Left lung (tissue), 10 donors: ENCODE data around the gene ANKRD65. TPM values are rescaled to one million over a fixed set of nuclear protein-coding genes. Genes with fewer than 3 reads are reported as not detected.
"Not testable (repeated sequence)": the region's sequence is repeated elsewhere in the genome, so short reads cannot be mapped to it uniquely, and the experiment has no call there.

ENCODE experiments used
- ATAC-seq: fragments of 200-7000 bp; cut with Tn5 transposase; one replicate; pipeline ENCODE4 v1.9.1; 2020; ENCODE audit warnings: moderate library complexity
- DNase-seq, 4 donors: peaks; one replicate each; pipeline ENCODE4 v3.0.0-alpha.2; 2013 to 2020
- H3K27ac ChIP-seq, 2 donors: fragments of 200-600 bp; sonication (generic) in 1 of 2; one replicate each; pipeline versions ENCODE4 v1.5.0 to v1.8.0; 2020 to 2021
- H3K27me3 ChIP-seq, 2 donors: fragments of 200-600 bp; sonication (generic) in 1 of 2; one replicate each; pipeline versions ENCODE4 v1.5.0 to v1.8.0; 2020 to 2021
- H3K36me3 ChIP-seq, 2 donors: fragments of 200-600 bp; sonication (generic) in 1 of 2; one replicate each; pipeline versions ENCODE4 v1.5.0 to v1.8.0; 2020 to 2021
- H3K4me1 ChIP-seq, 2 donors: fragments of 200-600 bp; one replicate each; pipeline ENCODE4 v1.8.0; 2021
- H3K4me3 ChIP-seq, 2 donors: fragments of 200-600 bp; sonication (generic) in 1 of 2; one replicate each; pipeline versions ENCODE4 v1.5.0 to v1.8.0; 2020 to 2021; ENCODE audit warnings: mild to moderate bottlenecking in 1 of 2
- H3K9me3 ChIP-seq, 2 donors: fragments of 200-600 bp; sonication (generic) in 1 of 2; one replicate each; pipeline versions ENCODE4 v1.5.0 to v1.8.0; 2020 to 2021
- CTCF ChIP-seq, 2 donors: fragments of 200-600 bp; sonication (generic) in 1 of 2; IDR thresholded peaks; one replicate each; pipeline versions ENCODE4 v1.5.0 to v1.8.0; 2021; ENCODE audit warnings: antibody characterized with exemption in 2 of 2
- intact Hi-C, 2 donors: fragments of 100-400 bp; cut with DNase I; formaldehyde crosslinking; loops; one replicate each; pipeline versions ENCODE4 v1.11.2 to v1.14.2; 2022
- polyA plus RNA-seq, 6 donors: library from polyadenylated mRNA; unstranded; fragments of 120-200 nt; gene quantifications; one replicate each; pipeline ENCODE4 v1.2.1, GENCODE V29; 2013; ENCODE audit not compliant: insufficient read length in 6 of 6
- total RNA-seq, 2 donors: library from RNA; stranded (reverse); fragmentation: NEBNext Ultra II Directional; extraction: Animal tissue kit (Norgen Biotek cat#: 25700); gene quantifications; one replicate each; pipeline ENCODE4 v1.2.1, GENCODE V29; 2021
- donor health status: DM: no; HTN: yes; CAD: no.
- donor health status: DM: no; HTN: no; CAD: no.

The ANKRD65 gene
- total and polyA plus RNA-seq, 8 donors = 18.4 to 41.6 (median 31.7) TPM

GRCh38 chr1:1419813-1420653 lies 1.0 kb downstream of the ANKRD65 start:
- peak overlapping the region; percentile 69 to 77 for H3K27ac ChIP-seq
- peak in 1 of 4 donors; percentile 82 for DNase-seq
- H3K4me1 ChIP-seq = peaks cover 0 to 18% of the 10 kb centered on the region in 2 donors
- intact Hi-C loops = no loop called here
- H3K9me3 ChIP-seq = no peaks in the 10 kb centered on the region
- no peak for TF ChIP-seq CTCF (IDR thresholded peaks at IDR 0.05)
- no peaks in the 10 kb centered on the region for H3K36me3 ChIP-seq
- ATAC-seq = peak; percentile 58
- H3K27me3 ChIP-seq = peaks cover 0 to 23% of the 10 kb centered on the region in 2 donors
- peak overlapping the region; percentile 29 to 41 for H3K4me3 ChIP-seq

GRCh38 chr1:1419363-1419812 lies 1.7 kb downstream of the ANKRD65 start:
- peak overlapping the region; percentile 29 to 34 for H3K4me3 ChIP-seq
- no peak for TF ChIP-seq CTCF (IDR thresholded peaks at IDR 0.05)
- H3K36me3 ChIP-seq = no peaks in the 10 kb centered on the region
- peak overlapping the region; percentile 47 to 57 for H3K27ac ChIP-seq
- H3K9me3 ChIP-seq = no peaks in the 10 kb centered on the region
- H3K27me3 ChIP-seq = peaks cover 0 to 23% of the 10 kb centered on the region in 2 donors
- peak in 1 of 4 donors; percentile 76 for DNase-seq
- intact Hi-C loops = no loop called here
- peak; percentile 37 for ATAC-seq
- H3K4me1 ChIP-seq = peaks cover 0 to 18% of the 10 kb centered on the region in 2 donors

- TF ChIP-seq CTCF (IDR thresholded peaks at IDR 0.05) = no peak
- H3K27me3 ChIP-seq = peaks cover 0 to 23% of the 10 kb centered on the region in 2 donors
- intact Hi-C loops = no loop called here
- no peaks in the 10 kb centered on the region for H3K36me3 ChIP-seq
- H3K9me3 ChIP-seq = no peaks in the 10 kb centered on the region
- ATAC-seq (no peak), DNase-seq (peak in 1 of 4 donors; percentile 64)
- H3K4me3 ChIP-seq = peak overlapping the region in 1 of 2 donors; percentile 34
- H3K4me1 ChIP-seq = peaks cover 0 to 18% of the 10 kb centered on the region in 2 donors
- no peak overlapping the region for H3K27ac ChIP-seq
Observed at GRCh38 chr1:1418464-1419362, 2.4 kb downstream of the ANKRD65 start.

GRCh38 chr1:1417825-1418463 lies 3.1 kb downstream of the ANKRD65 start:
- Histone ChIP-seq H3K4me1 (peaks cover 0 to 18% of the 10 kb centered on the region in 2 donors), H3K27me3 (peaks cover 0 to 23% of the 10 kb centered on the region in 2 donors)
- H3K9me3 ChIP-seq, ATAC-seq, intact Hi-C loops, H3K36me3 ChIP-seq, H3K27ac ChIP-seq, H3K4me3 ChIP-seq: not testable (repeated sequence)
- peak in 1 of 4 donors; percentile 67 for DNase-seq

- intact Hi-C loops, H3K4me3 ChIP-seq, ATAC-seq, H3K36me3 ChIP-seq, H3K9me3 ChIP-seq, H3K27ac ChIP-seq, DNase-seq: not testable (repeated sequence)
- peaks cover 0 to 18% of the 10 kb centered on the region in 2 donors for H3K4me1 ChIP-seq
- H3K27me3 ChIP-seq = peaks cover 0 to 23% of the 10 kb centered on the region in 2 donors
Observed at GRCh38 chr1:1417396-1417795, 3.7 kb downstream of the ANKRD65 start.
